Measurements from ENCODE around the gene ENTPD8.
A peak's percentile ranks its signal among the peaks of the same experiment; 100 is the strongest.

Gene ENTPD8

GRCh38 chr9:137459152-137459600 lies 18.0 kb upstream of the ENTPD8 start, which contains the start of gene NSMF:
Gene NSMF (minus strand): TSS chr9:137459334. CDS start chr9:137459102, 232 bp downstream.
- TF ChIP-seq, protein P1, sequence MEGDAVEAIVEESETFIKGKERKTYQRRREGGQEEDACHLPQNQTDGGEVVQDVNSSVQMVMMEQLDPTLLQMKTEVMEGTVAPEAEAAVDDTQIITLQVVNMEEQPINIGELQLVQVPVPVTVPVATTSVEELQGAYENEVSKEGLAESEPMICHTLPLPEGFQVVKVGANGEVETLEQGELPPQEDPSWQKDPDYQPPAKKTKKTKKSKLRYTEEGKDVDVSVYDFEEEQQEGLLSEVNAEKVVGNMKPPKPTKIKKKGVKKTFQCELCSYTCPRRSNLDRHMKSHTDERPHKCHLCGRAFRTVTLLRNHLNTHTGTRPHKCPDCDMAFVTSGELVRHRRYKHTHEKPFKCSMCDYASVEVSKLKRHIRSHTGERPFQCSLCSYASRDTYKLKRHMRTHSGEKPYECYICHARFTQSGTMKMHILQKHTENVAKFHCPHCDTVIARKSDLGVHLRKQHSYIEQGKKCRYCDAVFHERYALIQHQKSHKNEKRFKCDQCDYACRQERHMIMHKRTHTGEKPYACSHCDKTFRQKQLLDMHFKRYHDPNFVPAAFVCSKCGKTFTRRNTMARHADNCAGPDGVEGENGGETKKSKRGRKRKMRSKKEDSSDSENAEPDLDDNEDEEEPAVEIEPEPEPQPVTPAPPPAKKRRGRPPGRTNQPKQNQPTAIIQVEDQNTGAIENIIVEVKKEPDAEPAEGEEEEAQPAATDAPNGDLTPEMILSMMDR (conservative IDR thresholded peaks at IDR 0.05): no peak
- H3K27ac ChIP-seq: peak within 1 kb of the TSS; percentile 88

DNA sequence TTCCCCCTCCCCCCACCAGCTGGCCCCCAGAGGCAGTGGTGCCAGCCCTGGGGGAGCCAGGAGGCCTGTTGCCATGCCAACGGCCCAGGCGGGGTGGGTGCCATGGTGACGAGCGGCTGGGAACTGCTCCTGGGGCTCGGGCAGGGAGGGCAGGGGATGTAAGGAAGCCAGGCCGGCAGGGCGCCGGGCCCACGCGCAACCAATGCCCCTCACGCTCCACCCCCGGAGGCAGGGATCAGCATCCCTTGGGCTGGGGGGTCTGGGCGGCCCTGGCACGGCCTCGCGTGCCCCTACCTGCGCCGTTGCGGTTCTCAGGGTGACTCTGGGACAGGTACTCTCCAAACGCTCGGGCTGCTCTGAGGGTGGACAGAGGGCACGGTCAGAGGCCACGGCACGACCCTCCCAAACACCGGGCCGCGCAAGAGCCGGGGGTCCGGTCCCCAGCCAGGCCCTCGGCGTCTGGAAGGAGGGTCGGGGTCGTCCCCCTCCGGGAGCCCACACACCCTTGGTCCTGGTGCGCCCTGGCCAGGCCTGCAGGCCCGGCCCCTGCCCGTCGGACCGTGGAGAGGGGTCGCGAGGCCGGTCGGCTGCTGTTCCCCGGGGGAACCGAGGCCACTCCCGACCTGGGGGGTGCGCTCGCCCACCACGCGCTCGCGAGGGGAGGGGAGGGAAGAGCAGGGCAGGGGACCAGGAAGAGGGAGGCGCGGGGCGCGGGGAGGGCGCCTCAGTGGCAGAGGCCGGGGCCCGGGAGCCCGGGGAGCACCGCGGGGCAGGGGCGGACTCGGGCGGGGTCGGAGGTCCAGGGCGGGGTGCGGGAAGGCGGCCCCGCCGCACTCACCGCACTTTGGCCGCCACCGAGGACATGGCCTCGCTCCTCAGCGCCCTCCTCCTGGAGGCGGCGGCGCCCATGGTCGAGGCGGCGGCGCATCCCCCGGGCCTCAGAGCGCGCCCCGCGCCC lies 17.3 kb upstream of the ENTPD8 start:
- peak overlapping the region; percentile 88 for H3K27ac ChIP-seq
- TF ChIP-seq, protein P1 (conservative IDR thresholded peaks at IDR 0.05): no peak

- peak overlapping the region; percentile 88; the same call in 1 of the 2 replicates for H3K27ac ChIP-seq
- TF ChIP-seq, protein P1 (conservative IDR thresholded peaks at IDR 0.05): no peak
Measured at GRCh38 chr9:137457406-137458193, 16.4 kb upstream of the ENTPD8 start.

DNA sequence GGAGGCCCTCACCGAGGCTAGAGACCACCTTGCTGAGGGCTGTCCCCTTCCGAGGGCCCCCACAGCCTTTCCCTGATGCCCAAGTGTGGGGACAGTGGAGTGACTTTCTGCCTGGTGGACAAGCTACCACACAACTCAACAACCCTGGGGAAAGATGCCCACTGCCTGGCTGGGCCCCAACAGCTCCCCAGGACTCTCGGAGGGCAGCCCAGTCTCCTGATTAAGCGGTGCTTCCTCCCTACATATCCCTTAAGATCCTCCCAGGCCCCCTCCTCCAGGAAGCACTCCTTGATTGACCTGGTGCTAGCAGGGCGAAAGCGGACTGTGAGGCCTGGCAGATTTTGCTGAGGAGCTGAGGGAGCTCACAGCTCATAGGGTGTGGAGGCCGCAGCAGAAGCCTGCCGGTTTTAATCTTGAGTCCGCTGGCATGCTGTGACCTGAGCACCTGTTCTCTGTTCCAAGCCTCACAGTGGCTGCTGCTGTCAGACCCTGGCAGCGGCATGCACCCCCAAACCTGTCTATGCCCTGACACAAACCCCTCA lies 15.8 kb upstream of the ENTPD8 start:
- TF ChIP-seq, protein P1 (conservative IDR thresholded peaks at IDR 0.05): no peak
- peak overlapping the region; percentile 88; the same call in 1 of the 2 replicates for H3K27ac ChIP-seq

DNA sequence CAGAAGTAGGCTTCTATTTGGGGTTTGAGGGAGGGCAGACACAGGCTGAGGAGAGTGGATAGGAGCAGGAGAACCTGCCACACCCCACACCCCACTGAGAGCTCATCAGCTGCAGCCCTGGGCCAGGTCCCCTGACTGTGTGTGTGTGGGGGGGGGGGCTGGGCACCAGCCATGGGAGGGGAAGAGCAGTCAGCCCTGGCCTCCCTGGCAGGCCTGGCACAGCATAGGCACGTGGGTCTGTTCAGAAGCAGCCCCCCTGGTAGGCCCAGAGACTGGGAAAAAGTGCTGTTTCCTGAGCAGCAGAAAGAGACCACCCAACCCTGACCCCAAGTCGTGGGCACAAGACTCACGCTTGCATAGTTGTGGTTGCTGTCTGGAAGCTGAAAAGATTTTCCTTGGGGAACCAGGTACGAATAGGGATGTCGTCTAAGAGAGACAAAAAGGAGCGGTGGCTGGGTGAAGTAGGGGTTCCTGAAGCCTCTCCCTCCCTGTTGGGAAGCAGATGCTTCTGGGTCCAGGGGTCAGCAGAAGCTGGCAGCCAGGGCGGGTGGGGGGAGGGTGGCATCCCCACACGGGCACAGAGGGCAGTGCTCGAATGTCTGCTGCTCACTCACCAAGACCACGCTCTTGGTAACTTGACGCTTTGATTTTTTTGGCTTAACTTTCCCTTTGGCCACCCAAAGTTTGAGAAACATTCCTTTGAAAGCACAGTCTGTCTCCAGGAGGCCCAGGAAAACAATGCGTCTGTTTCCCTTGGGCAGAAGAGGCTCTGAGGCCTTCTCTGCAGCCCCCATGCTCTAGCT lies 15.1 kb upstream of the ENTPD8 start:
- no peak overlapping the region for H3K27ac ChIP-seq
- TF ChIP-seq, protein P1 (conservative IDR thresholded peaks at IDR 0.05): no peak

DNA sequence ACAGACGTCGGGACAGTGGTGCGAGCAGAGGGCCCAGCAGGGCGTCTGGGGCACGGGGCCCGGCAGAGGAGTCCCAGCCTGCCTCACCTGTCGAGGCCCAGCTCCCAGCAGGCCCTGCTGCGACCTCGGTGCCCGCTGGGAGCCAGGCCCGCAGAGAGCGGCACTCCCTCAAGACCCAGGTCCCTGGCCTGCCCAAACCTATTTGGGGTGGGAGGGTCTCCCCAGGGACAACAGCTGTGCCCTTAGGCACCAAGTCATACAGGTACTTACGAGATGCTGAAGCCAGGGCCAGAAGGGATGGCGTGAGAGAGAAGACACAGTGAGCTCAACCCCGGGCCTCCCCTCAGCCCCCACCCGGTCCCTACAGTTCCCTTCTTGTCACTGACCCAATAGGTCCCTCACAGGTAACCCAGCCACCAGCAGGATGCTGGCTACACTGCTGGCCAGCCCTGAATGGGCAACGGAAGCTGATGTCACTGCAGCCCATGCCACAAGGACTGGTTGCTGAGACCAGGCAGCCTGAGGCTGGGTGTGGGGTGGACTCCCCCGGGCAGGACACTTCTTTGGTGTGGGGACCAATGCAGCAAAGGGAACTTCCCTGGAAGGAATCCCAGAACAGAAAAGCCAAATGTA lies 14.3 kb upstream of the ENTPD8 start:
- 0 out of 2 replicates have a peak overlapping the region, but pooled peaks have one; percentile 11 for H3K27ac ChIP-seq
- TF ChIP-seq, protein P1 (conservative IDR thresholded peaks at IDR 0.05): no peak

All from VCaP (cell line).